K562 (cell line): ENCODE measurements around the gene MORC4. TPM values are rescaled to one million over a fixed set of nuclear protein-coding genes. Genes with fewer than 3 reads are reported as not detected.
A peak's percentile ranks its signal among the peaks of the same experiment; 100 is the strongest.

Source experiments
- ATAC-seq: fragments of 200-7000 bp; cut with Tn5 transposase; 3 replicates; pipeline ENCODE4 v1.9.1; 2020; ENCODE audit warnings: moderate library complexity
- BruUV-seq: library from RNA; stranded (reverse); fragments of 400-500 nt; replicated peaks from 2 replicates; lab custom pipeline; 2021; lab: Mats Ljungman, UMichigan
- CTCF ChIA-PET: fragments of 300-600 bp; formaldehyde crosslinking; extraction: SDS; loops from one replicate; lab custom pipeline; 2021; ENCODE audit warnings: low intra/inter-chr PET ratio; lab: Yijun Ruan, JAX
- POLR2A ChIA-PET: fragments of 300-600, 350-650 bp; sonication (Branson Sonifier 250); formaldehyde crosslinking; extraction: SDS; loops from one replicate; lab custom pipeline; 2021; ENCODE audit warnings: antibody characterized with exemption, inconsistent platforms; lab: Yijun Ruan, JAX
- DNase-seq, 4 experiments: peaks; one replicate each; pipeline versions ENCODE4 v3.0.0 to v3.0.0-alpha.2; 2011 to 2018; ENCODE audit warnings: low spot score in 3 of 4, mixed read lengths in 3 of 4; ENCODE audit errors: extremely low read depth in 1 of 4
- FAIRE-seq: peaks from 2 replicates; lab custom pipeline; 2011; peaks lifted over from hg19 to GRCh38; lab: Jason Lieb, UNC
- H2AFZ ChIP-seq: 2 replicates; pipeline ENCODE4 v1.6.0; 2011; ENCODE audit warnings: low read depth, low read length, control low read depth, inconsistent platforms
- H3K27ac ChIP-seq: fragments of 200-600 bp; 3 replicates; pipeline ENCODE4 v1.8.0; 2011; ENCODE audit warnings: low read depth, mild to moderate bottlenecking, control low read depth, inconsistent platforms, low read length, moderate library complexity, mixed read lengths; ENCODE audit errors: extremely low read depth
- H3K27me3 ChIP-seq, 2 experiments: fragments of 300-600 bp in 1 of 2; 2 replicates in 1 of 2; 3 replicates in 1 of 2; pipeline versions ENCODE4 v1.6.0 to v1.8.0; 2011; ENCODE audit warnings: inconsistent platforms in 2 of 2, low read length in 2 of 2, mild to moderate bottlenecking in 1 of 2, mixed read lengths in 1 of 2, moderate library complexity in 1 of 2; ENCODE audit not compliant: control insufficient read depth in 2 of 2, insufficient read depth in 2 of 2
- H3K36me3 ChIP-seq: fragments of 300-600 bp; 3 replicates; pipeline ENCODE4 v1.8.0; 2011; ENCODE audit warnings: mild to moderate bottlenecking, low read length, inconsistent platforms; ENCODE audit not compliant: control insufficient read depth, insufficient read depth
- H3K4me1 ChIP-seq, 2 experiments: fragments of 200-600 bp in 1 of 2; replicated peaks in 1 of 2; 2 replicates in 1 of 2; 3 replicates in 1 of 2; pipeline versions ENCODE4 v1.5.1 to v1.8.0; 2011; ENCODE audit warnings: inconsistent platforms in 2 of 2, low read length in 2 of 2, mild to moderate bottlenecking in 1 of 2, mixed read lengths in 1 of 2, moderate library complexity in 1 of 2; ENCODE audit not compliant: control insufficient read depth in 2 of 2, insufficient read depth in 2 of 2
- H3K4me2 ChIP-seq: 2 replicates; pipeline ENCODE4 v1.6.1; 2011; ENCODE audit warnings: low read length, control low read depth, inconsistent platforms, mixed read lengths; ENCODE audit not compliant: insufficient read depth
- H3K4me3 ChIP-seq: fragments of 200-600 bp; sonication (generic), shearing (Covaris generic); 2 replicates; pipeline ENCODE4 v1.5.1; 2016; ENCODE audit warnings: control low read depth, inconsistent platforms
- H3K79me2 ChIP-seq: fragments of 200-600 bp; 3 replicates; pipeline ENCODE4 v1.8.0; 2011; ENCODE audit warnings: low read length, inconsistent platforms; ENCODE audit not compliant: control insufficient read depth, insufficient read depth
- H3K9ac ChIP-seq, 2 experiments: 2 replicates each; pipeline versions ENCODE4 v1.6.0 to v1.6.1; 2011; ENCODE audit warnings: low read depth in 2 of 2, low read length in 2 of 2, control low read depth in 1 of 2, inconsistent platforms in 1 of 2, mild to moderate bottlenecking in 1 of 2, mixed read lengths in 1 of 2; ENCODE audit not compliant: insufficient read depth in 1 of 2
- H3K9me1 ChIP-seq: one replicate; pipeline ENCODE4 v1.6.0; 2011; ENCODE audit warnings: inconsistent platforms, mild to moderate bottlenecking, low read length, moderate library complexity; ENCODE audit not compliant: control insufficient read depth, insufficient read depth
- H3K9me3 ChIP-seq: replicated peaks from 2 replicates; pipeline ENCODE4 v1.5.1; 2011; ENCODE audit warnings: low read depth, low read length, inconsistent platforms; ENCODE audit not compliant: control insufficient read depth, insufficient read depth
- H4K20me1 ChIP-seq: replicated peaks from 2 replicates; pipeline ENCODE4 v1.6.1; 2011; ENCODE audit warnings: low read length, inconsistent platforms, mixed read lengths; ENCODE audit not compliant: control insufficient read depth, insufficient read depth
- KAT8 ChIP-seq: fragments of 450-650 bp; IDR thresholded peaks from 2 replicates; pipeline ENCODE4 v1.6.1; 2016; ENCODE audit warnings: low read depth, mild to moderate bottlenecking
- REST ChIP-seq, 2 experiments: fragments of 450-650 bp; formaldehyde crosslinking in 1 of 2; IDR thresholded peaks; 2 replicates each; pipeline versions ENCODE4 v1.4.0 to v1.6.1; 2014 to 2020; ENCODE audit warnings: mild to moderate bottlenecking in 2 of 2, borderline replicate concordance in 1 of 2, low read depth in 1 of 2
- ZC3H11A ChIP-seq: IDR thresholded peaks from 2 replicates; pipeline ENCODE4 v1.6.1; 2012; ENCODE audit warnings: low read depth, low read length, improper control_type of control experiment
- ZNF184 ChIP-seq: sonication (generic); formaldehyde crosslinking; IDR thresholded peaks from 2 replicates; pipeline ENCODE4 v1.5.0; 2020; ENCODE audit warnings: missing genetic modification reagents
- WGBS: fragments of 100-300 bp; shearing (Covaris generic); methylation state at CpG from one replicate; pipeline ENCODE4 v1.1.6; 2016; ENCODE audit warnings: low coverage, mixed read lengths; ENCODE audit not compliant: insufficient coverage; ENCODE audit errors: missing lambda C conversion rate; 5-methylcytosine and 5-hydroxymethylcytosine counted together
- in situ Hi-C: fragments of 300-500 bp; cut with MboI; formaldehyde crosslinking; loops from 4 replicates; pipeline ENCODE4 v1.15.0; 2018; ENCODE audit warnings: inconsistent platforms, mixed read lengths
- intact Hi-C: fragments of 100-400 bp; cut with micrococcal nuclease; formaldehyde crosslinking; loops from 2 replicates; pipeline ENCODE4 v1.14.2; 2022
- polyA plus RNA-seq, 8 experiments: library from polyadenylated mRNA; depleted of rRNA in 4 of 8; stranded (reverse) in 5 of 8; unstranded in 3 of 8; fragments of >200 nt; fragmentation: Nextera tagmentation in 2 of 8; fragmentation: Illumina TruSeq in 1 of 8; extraction: Ambion mirVana in 2 of 8; extraction: Trizol in 1 of 8; gene quantifications; 2 replicates each; pipeline versions ENCODE4 v1.2.1 to v1.2.3, GENCODE V29; 2011 to 2014; ENCODE audit warnings: inconsistent platforms in 1 of 8, missing spikeins in 1 of 8
- total RNA-seq, 7 experiments: library from RNA; depleted of rRNA in 6 of 7; stranded (reverse); fragments of >200 nt in 6 of 7; fragmentation: Illumina TruSeq in 2 of 7; extraction: Trizol in 2 of 7; gene quantifications; 2 replicates each; pipeline versions ENCODE4 v1.2.1 to v1.2.3, GENCODE V29; 2011 to 2021; ENCODE audit warnings: low replicate concordance in 1 of 7

Gene MORC4
- total and polyA plus RNA-seq, 9 of the 15 experiments (the other 6 are each of a cell fraction or from before 2014, with no cell fraction given) = 0.04 to 0.53 (median 0.18) TPM

- TF ChIP-seq REST (IDR thresholded peaks at IDR 0.05; ENCODE audit: borderline replicate concordance) (0 out of 2 replicates have a peak, but pooled peaks have one; percentile 14), REST (CRISPR knock-in tag; IDR thresholded peaks at IDR 0.05; ENCODE audit: low read depth) (no peak)
Measured at GRCh38 chrX:106898462-106898861, 101.5 kb downstream of the MORC4 start (continued).

- H4K20me1 ChIP-seq = no peaks in the 10 kb centered on the region; the same call in 1 of the 2 replicates
- H3K27ac ChIP-seq = no peak overlapping the region
- ATAC-seq = no peak
- FAIRE-seq = no peak
- no peak overlapping the region for H3K9ac ChIP-seq
- in situ Hi-C loops (loop anchor here (25.0 kb wide), 1 partner anchor 990 kb away; no protein-coding TSS in a partner anchor), intact Hi-C loops (loop anchor here (10.0 kb wide), 3 partner anchors 128 to 878 kb away; partner anchors contain the start of genes NCBP2L and TSC22D3)
- no peak overlapping the region for H3K4me3 ChIP-seq
- H3K36me3 ChIP-seq = no peaks in the 10 kb centered on the region
- H2AFZ ChIP-seq = no peak overlapping the region
- H3K79me2 ChIP-seq = no peaks in the 10 kb centered on the region
- no peaks in the 10 kb centered on the region for H3K9me1 ChIP-seq
- ChIA-PET CTCF (no interaction called here), POLR2A (no interaction called here)
- no TSS peak for BruUV-seq
- DNase-seq = no peak
- no peaks in the 10 kb centered on the region for H3K9me3 ChIP-seq
- 5% methylated on average over 5 of the region's 6 CpGs for WGBS
- H3K27me3 ChIP-seq = no peaks in the 10 kb centered on the region
- H3K4me2 ChIP-seq = no peak overlapping the region
- no peaks in the 10 kb centered on the region for H3K4me1 ChIP-seq
- TF ChIP-seq ZC3H11A = 0 out of 2 replicates have a peak, but pooled peaks have one; percentile 48
- TF ChIP-seq ZNF184 = no peak
- peak; percentile 63 for TF ChIP-seq KAT8
Measured at GRCh38 chrX:106897259-106897658, 102.8 kb downstream of the MORC4 start.
